Measurements from ENCODE around the gene CPT1B. TPM values are rescaled to one million over a fixed set of nuclear protein-coding genes. Genes with fewer than 3 reads are reported as not detected.
A peak's percentile ranks its signal among the peaks of the same experiment; 100 is the strongest.

CPT1B gene
- total RNA-seq, 4 donors from 2014 or later = 53.4 to 134 (median 63.7) TPM

DNA sequence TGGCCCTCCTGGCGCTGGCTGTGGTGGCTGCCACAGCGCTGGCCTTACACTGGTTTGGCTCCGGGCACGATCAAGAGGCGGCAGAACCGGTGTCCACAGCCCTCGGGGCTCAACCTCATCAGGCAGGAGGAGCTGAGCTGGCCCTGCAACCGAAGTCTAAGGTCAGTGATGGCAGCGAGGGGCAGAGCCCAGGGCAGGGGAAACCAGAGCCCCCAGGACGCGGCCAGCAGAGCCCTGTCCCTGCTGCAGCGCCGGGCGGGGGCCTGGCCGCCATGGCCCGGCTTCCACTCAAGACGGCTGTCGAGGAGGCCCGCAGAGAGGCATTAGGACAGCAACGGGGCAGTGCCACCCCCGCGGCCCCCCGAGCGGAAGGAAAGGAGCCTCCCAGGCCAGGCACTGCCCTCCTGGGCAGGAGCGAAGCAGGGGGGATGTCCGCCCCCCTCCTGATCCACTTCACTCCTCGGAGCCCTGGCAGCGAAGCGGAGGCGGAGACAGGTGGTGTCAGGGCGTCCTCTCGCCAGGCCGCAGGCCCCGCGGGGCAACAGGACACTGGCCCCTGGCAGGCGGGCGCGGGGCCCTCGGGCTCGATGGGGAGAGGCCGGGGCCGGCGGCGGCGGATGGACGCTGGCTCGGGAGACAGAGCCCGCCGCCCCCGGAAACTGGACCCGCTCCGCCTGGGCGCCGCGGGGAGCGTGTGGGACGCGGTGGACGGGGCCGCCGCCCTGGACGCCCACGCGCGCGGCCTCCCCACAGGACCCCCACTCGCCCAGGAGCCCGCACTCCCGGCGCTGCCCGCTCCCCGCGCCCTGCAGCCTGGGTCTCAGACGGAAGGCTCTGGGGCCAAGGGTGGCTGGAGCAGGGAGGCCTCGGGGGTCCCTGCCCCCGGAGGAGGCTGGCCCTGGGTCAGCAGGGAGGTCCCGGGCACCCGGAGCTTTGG lies 31.6 kb downstream of the CPT1B start:
- in situ Hi-C loops (cut with MboI; ENCODE audit: low sequenced_read_pairs in 4 of 4) (no loop called here), intact Hi-C loops (cut with DNase I; ENCODE audit: low total_unique reads) (no loop called here)
- Histone ChIP-seq H3K27ac (no peak overlapping the region), H3K36me3 (no peaks in the 10 kb centered on the region), H3K4me3 (no peak overlapping the region), H3K9me3 (no peaks in the 10 kb centered on the region), H3K27me3 (peaks cover 33 to 54% (median 53%) of the 10 kb centered on the region in 3 donors), H3K4me1 (peaks cover 9 to 13% of the 10 kb centered on the region in 2 donors)
- DNase-seq (no peak), ATAC-seq (no peak)
- no peak for TF ChIP-seq POLR2A (IDR thresholded peaks at IDR 0.05)
- TF ChIP-seq, protein P1, sequence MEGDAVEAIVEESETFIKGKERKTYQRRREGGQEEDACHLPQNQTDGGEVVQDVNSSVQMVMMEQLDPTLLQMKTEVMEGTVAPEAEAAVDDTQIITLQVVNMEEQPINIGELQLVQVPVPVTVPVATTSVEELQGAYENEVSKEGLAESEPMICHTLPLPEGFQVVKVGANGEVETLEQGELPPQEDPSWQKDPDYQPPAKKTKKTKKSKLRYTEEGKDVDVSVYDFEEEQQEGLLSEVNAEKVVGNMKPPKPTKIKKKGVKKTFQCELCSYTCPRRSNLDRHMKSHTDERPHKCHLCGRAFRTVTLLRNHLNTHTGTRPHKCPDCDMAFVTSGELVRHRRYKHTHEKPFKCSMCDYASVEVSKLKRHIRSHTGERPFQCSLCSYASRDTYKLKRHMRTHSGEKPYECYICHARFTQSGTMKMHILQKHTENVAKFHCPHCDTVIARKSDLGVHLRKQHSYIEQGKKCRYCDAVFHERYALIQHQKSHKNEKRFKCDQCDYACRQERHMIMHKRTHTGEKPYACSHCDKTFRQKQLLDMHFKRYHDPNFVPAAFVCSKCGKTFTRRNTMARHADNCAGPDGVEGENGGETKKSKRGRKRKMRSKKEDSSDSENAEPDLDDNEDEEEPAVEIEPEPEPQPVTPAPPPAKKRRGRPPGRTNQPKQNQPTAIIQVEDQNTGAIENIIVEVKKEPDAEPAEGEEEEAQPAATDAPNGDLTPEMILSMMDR (IDR thresholded peaks at IDR 0.05 in 4 of 5, conservative IDR thresholded peaks at IDR 0.05 in 1 of 5) = no peak

DNA sequence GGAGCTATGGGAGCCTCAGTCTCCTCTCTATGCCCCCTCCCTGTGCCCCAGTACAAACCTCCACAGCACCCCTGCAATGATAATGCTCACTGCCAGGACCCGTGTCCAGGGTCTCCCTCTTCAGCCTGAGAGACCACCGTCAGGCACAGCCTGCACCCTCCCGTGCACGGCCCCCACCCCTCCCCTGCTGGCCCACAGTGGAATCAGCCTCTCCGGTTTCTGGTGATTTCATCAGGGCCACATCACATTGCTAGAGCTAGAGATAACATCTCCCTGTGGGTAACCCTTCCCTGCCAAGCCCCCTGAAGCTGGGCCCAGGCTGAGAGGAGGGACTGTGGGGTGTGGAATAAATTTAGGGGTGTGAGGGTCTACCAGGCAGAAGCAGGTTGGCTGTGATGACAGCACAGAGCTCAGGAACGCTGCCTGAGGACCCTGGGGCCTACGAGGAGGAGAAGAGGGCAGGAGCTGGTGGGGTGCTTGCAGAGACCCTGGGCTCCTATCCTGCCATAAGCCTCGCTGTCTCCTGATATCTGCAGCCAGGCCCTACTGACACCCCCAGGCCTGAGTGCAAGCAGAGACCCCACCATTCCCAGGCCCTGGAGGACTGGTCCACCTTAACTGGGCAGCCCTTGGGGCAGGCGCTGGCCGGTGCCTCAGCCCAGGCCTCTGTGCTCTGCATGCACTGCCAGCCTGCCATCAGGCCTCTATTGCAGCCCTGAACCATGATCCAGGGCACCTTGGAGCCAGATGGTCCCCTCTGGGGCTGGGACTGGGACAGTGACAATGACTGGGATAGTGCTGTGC lies 32.5 kb downstream of the CPT1B start, which contains the start of gene KLHDC7B:
KLHDC7B (plus strand) TSS at position 378 of the 804 bp plus-strand sequence; CDS start at position 723, 345 bp downstream.
- Histone ChIP-seq H3K9me3 (no peaks in the 10 kb centered on the region), H3K36me3 (no peaks in the 10 kb centered on the region), H3K27ac (no peak within 1 kb of the TSS), H3K4me3 (no peak within 1 kb of the TSS), H3K27me3 (peaks cover 33 to 54% (median 53%) of the 10 kb centered on the region in 3 donors), H3K4me1 (peaks cover 9 to 13% of the 10 kb centered on the region in 2 donors)
- TF ChIP-seq, protein P1 (IDR thresholded peaks at IDR 0.05 in 4 of 5, conservative IDR thresholded peaks at IDR 0.05 in 1 of 5) = no peak
- TF ChIP-seq POLR2A (IDR thresholded peaks at IDR 0.05) = no peak
- ATAC-seq (no peak), DNase-seq (no peak)
- in situ Hi-C loops (cut with MboI; ENCODE audit: low sequenced_read_pairs in 4 of 4) = no loop called here
- intact Hi-C loops (cut with DNase I; ENCODE audit: low total_unique reads) = no loop called here

GRCh38 chr22:50544746-50545253 lies 33.4 kb downstream of the CPT1B start:
- in situ Hi-C loops (cut with MboI; ENCODE audit: low sequenced_read_pairs in 4 of 4) = no loop called here
- TF ChIP-seq POLR2A (IDR thresholded peaks at IDR 0.05) = no peak
- TF ChIP-seq, protein P1 (IDR thresholded peaks at IDR 0.05 in 4 of 5, conservative IDR thresholded peaks at IDR 0.05 in 1 of 5) = no peak
- peaks cover 9 to 13% of the 10 kb centered on the region in 2 donors for H3K4me1 ChIP-seq
- no peaks in the 10 kb centered on the region for H3K9me3 ChIP-seq
- no peaks in the 10 kb centered on the region for H3K36me3 ChIP-seq
- ATAC-seq (no peak), DNase-seq (no peak)
- H3K27me3 ChIP-seq = peaks cover 31 to 49% (median 45%) of the 10 kb centered on the region in 3 donors
- no peak overlapping the region for H3K4me3 ChIP-seq
- intact Hi-C loops (cut with DNase I; ENCODE audit: low total_unique reads) = no loop called here
- H3K27ac ChIP-seq = no peak overlapping the region

DNA sequence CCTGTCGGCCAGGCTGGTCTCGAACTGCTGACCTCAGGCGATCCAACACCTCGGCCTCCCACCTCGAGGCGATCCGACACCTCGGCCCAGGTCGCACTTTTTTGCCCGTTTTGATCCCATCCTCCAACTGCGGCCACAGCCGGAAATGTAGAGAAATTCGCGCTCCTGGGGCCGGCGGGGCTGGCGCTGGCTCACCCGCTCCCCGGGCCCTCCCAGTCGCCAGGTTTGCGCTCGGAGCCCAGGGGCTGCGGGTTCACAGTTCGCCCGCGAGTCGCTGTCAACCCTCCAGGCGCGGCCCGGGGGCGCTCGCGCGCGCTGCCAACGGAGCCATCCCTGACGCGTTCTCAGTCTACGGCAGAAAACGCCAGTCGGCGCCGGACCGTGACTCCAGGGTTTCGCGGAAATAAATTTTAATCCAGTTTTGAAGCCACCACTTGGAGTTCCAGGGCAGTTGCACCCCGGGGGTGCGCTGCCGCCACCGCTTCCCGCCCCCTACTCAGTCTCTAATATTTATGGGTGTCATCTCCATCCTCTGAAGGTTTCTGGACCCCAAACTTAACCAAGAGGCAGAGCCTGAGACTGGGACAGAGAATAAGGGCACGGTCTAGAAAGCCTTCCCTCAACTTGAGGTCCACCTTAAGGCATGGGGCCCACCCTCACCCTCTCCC lies 34.0 kb downstream of the CPT1B start:
- Histone ChIP-seq H3K4me3 (peak overlapping the region in 3 of 4 donors; percentile 25 to 44 (median 40)), H3K27me3 (peaks cover 25 to 43% (median 41%) of the 10 kb centered on the region in 3 donors), H3K4me1 (peaks cover 10 to 13% of the 10 kb centered on the region in 2 donors), H3K27ac (no peak overlapping the region), H3K9me3 (no peaks in the 10 kb centered on the region), H3K36me3 (no peaks in the 10 kb centered on the region)
- intact Hi-C loops (cut with DNase I; ENCODE audit: low total_unique reads) (no loop called here), in situ Hi-C loops (cut with MboI; ENCODE audit: low sequenced_read_pairs in 4 of 4) (no loop called here)
- no peak for DNase-seq
- peak in 1 of 2 donors; percentile 34 for ATAC-seq
- TF ChIP-seq POLR2A (IDR thresholded peaks at IDR 0.05) = no peak
- TF ChIP-seq, protein P1 (IDR thresholded peaks at IDR 0.05 in 4 of 5, conservative IDR thresholded peaks at IDR 0.05 in 1 of 5) = peak in 4 of 5 experiments; percentile 22 to 46 (median 38)
